GM18520 (cell line): ENCODE data around the gene RRP12.

Experiments used
- ATAC-seq: cut with Tn5 transposase; IDR thresholded peaks from one replicate; pipeline ENCODE4 v1.9.1; 2021; ENCODE audit not compliant: unreplicated experiment

RRP12 gene

DNA sequence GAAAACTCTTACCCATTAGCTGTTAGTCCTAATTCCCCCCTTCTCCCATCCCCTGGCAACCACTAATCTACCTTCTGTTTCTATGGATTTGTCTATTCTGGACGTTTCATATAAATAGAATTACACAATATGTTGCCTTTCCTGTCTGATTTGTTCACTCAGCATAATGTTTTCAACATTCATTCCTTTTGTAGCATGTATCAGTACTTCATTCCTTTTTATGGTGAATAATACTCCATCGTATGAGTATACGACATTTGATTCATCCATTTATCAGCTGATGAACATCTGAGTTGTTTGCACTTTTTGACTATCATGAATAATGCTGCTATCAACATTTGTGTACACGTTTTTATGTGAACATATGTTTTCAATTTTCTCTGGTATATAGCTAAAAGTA lies 86.5 kb downstream of the RRP12 start:
- no peak for ATAC-seq

DNA sequence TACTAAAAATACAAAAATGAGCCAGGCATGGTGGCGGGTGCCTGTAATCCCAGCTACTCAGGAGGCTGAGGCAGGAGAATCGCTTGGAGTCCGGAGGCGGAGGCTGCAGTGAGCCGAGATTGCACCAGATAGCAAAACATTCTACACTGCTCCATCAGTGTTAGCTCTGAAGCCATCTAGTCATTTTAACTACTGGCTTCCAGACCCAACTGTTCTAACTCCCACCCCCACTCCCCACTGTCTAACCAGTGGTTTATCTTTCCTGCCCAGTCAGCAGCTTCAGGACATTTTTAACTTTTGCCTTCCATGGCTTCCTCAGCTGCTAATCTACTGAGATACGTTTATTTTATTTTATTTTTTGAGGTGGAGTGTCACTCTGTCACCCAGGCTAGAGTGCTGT lies 88.2 kb downstream of the RRP12 start:
- ATAC-seq: no peak

DNA sequence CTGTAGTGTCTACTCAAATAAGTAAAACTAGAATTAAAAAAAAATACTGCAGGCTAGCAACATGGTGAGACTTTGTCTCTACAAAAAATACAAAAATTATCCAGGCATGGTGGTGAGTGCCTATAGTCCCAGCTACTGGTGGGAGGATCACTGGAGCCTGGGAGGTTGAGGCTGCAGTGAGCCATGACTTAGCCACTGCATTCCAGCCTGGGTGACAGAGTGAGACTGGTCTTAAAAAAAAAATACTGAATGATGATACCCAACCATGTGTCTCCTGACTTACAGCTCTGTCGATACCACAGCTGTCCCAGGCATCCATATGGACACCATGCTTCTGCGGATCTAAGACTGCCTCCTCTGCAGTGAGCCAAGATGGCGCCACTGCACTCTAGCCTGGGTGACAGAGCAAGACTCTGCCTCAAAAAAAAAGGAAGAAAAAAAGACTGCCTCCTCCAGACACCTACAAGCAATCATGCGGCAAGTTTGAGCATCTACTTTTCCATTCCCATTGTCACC lies 90.0 kb downstream of the RRP12 start:
- no peak for ATAC-seq

DNA sequence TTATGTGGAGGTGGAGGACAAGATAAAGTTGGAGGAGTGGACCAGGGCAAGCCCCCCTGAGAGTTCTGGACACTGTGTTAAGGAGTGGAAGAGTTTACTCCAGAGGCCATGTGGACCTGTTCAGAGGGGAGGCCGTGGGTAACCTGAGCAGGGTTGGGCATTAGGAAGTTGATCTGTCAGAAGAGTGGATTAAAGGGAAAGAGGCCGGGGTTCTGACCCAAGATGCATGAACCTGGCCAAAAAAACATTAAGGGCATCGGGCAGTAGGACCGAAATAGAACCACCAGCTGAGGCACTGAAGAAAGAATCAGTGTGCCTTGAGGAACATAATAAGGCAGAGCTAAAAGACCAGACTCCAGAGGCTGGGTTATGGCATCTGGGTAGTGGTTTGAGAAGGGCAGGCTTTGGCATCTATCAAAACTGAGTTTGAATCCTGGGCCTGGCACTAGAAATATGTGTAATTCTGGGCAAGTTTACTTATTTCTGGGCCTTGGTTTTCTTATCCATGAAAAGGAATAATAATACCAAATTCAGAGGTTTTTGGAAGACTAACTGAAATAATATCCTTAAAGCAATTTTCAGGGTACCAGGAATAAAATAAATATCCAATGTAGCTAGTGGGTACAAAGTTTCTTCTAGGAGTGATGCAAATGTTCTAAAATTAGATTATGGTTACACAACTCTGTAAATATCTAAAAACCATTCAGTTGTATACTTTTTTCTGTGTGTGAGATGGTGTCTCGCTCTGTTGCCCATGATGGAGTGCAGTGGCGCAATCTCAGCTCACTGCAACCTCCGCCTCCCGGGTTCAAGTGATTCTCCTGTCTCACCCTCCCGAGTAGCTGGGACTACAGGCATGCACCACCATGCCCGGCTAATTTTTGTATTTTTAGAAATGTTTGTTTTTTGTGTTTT lies 93.0 kb downstream of the RRP12 start:
- ATAC-seq: no peak

DNA sequence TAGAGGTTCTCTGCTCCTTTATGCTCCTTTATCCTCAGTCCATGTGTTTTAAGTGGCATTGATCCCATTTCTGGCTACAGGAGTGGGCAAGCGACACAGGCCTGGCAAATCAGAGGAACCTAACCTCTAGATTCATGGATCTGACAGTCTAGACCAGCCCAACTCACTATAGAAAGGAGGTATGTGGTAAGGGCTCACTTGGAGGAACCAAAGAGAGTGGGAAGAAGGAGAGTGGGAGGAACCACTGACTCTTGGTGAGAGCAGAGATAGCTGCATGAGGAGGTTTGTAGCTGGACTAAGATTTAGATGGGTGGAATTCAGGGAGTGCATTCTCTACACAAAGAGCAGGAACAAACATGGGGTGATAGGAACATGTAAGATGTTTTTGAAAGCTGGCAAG lies 93.7 kb downstream of the RRP12 start:
- ATAC-seq: no peak
